ENCODE data around the gene FBXO9.

FBXO9 gene

DNA sequence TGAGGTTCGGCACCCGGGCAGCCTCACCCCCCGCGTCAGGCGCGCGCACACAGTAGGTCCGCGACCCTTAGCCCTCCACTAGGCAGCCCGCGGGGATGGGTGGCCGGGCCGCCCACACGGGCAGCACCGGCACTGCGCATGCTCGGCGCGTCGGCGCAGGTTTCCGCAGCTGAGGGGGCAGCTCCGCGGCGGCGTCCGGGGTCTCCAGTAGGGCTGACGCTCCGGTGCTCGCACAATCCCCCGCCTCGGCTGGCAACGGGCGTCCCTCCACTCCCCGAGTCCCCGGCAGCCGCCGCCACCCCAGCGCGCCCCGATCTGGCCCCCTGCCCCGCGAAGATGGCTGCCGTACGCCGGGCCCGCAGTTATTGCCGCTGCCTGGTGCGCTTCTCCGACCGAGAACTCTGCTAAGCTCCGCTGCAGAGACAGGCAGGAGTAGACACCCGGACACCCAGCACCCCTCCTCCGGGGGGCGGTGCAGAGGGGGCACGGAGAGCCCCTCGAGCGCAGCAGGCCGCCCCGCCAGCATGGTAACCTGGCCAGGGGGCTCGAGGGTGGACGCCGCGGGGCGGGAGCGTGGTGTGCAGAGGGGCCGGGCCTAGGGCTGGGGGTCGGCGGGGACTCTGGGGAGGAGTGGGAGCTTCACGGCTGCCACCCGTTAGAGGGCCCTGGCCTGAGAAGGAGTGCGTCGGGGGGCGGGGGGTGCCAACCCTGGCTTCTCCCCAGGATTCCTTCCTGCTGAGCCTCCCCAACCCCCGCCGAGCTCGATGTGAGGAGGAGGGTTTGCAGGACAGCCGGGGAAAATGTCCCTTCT is at the start of gene FBXO9:
Gene FBXO9, plus strand, starts transcription at position 139 of the 811 bp plus-strand sequence. Its CDS starts 386 bp downstream, at position 525.
- peak; percentile 73 for DNase-seq

GRCh38 chr6:53015486-53015885 is 49.7 kb upstream of the FBXO9 start:
- no peak for DNase-seq

- DNase-seq: no peak
These were observed 46.8 kb upstream of the FBXO9 start for GRCh38 chr6:53018446-53018845.

DNA sequence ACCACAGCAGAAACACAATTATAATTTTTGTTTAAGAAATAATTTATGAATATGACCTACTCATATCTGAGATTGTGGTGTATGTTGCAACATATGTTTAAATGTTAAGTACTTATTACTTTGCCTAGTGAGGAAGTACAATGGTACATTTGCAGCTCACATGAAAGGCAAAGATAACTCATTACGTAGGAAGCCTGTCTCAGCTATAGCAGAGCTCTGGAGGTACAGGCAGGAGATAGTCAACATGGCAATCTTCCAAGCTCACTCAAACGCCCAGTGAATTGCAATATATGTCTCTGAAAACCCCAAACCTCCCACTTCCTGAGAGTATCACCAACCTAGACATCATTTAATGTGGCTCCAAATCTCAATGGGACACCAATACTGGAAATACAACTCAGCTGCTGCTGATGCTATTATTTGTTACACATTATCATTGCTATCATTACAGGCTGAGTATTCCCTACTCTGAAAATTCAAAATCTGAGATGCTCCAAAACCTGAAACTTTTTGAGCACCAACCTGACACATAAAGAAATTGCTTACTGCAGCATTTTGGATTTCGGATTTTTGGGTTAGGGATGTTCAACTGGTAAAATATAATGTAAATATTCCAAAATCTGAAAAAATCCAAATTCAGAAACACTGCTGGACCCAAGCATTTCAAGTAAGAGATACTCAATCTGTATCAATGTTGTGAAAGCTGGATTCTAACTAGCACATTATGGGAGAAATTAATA is 45.0 kb upstream of the FBXO9 start:
- DNase-seq: peak; percentile 88

DNA sequence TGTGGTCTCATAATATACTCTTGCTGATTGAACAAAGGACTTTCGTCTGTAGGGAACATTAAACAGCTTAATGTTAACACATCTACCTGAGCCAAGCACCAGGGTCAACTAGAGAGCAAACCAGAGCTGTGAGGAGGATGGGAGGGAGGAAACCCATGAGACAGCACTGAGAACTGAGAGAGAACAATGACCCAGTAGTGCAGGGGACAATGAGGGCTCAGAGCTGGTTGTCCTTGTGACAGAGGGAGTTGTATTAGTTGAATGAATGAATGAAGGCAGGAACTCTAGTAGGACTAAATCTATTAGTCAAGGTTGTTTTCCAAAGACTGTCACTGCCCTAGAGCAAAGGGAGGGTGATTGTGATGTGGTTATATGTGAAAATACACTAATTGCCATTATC is 41.9 kb upstream of the FBXO9 start:
- no peak for DNase-seq

DNA sequence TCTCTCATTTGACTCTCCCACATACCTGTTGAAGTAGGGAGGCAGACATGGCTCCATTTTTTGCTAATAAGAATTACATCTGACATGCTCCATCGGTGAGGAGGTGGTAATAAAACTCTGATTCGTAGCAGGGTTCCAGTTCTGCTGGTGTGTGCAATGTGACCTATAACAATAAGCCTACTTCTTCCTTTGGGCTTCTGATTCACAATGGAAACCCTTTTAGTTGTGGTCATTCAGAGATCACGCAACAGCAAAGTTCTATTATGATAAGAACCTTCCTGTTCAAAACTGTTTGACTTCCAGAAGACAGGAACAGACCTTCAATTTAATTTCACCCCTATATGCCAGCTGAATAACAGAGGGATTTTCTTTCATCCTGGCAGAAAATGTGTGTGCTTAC is 38.7 kb upstream of the FBXO9 start:
- no peak for DNase-seq

DNA sequence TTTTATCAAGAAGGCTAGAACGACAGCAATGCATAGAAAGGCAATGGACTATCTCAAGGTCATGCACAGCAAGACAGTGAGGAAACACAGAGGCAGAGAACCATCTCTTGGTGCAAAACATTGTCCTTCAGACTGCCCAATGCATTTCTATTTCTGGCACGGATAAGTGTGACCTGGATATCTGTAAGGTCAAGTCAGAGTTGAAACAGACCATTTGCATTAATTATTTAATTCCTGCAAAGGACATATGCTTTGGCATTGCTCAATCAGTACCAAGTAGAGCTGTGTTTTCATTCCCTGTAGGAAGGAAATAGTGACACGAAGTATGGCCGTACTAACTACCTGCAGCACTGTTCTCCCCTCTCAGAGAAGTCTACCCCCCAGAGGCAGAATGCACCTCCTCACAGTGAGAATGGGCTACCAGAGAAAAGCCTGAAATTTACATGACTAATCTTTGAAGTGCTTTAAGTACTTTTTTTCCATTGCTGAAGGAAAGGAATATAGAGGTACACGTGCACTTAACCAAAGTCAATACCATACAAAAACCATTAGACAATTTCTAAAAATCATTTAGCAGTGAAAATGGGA is 38.0 kb upstream of the FBXO9 start:
- no peak for DNase-seq

- no peak for DNase-seq
These were observed 36.7 kb upstream of the FBXO9 start for GRCh38 chr6:53028467-53028866.

- DNase-seq: no peak
These were observed 35.9 kb upstream of the FBXO9 start for GRCh38 chr6:53029257-53029656.

GRCh38 chr6:53029761-53030160 is 35.4 kb upstream of the FBXO9 start:
- DNase-seq: no peak

GRCh38 chr6:53031281-53031680 is 33.9 kb upstream of the FBXO9 start:
- no peak for DNase-seq

DNA sequence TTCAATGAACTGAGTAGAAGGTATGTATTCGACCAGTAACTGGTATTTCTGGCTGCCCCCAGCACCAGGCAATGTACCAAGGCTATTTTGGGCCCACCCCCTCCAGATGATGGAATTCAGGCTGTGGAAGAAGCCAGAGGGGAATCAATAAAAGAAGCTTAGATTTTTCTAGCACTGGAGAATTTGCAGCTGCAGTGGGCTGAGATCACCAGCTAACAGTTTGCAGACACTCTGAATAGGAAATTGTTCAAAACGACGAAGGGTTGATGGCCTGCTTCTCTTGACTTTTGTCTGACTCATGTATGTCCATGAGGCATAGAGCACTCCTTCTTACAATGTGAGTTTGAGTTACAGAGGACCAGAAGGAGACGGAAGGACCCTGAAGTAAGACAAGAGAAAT is 32.4 kb upstream of the FBXO9 start:
- DNase-seq: no peak

- DNase-seq: no peak
These were observed 31.4 kb upstream of the FBXO9 start for GRCh38 chr6:53033764-53034163.

GRCh38 chr6:53035549-53036213 is 29.5 kb upstream of the FBXO9 start:
- no peak for DNase-seq

- no peak for DNase-seq
These were observed 27.1 kb upstream of the FBXO9 start for GRCh38 chr6:53038141-53038540.

DNA sequence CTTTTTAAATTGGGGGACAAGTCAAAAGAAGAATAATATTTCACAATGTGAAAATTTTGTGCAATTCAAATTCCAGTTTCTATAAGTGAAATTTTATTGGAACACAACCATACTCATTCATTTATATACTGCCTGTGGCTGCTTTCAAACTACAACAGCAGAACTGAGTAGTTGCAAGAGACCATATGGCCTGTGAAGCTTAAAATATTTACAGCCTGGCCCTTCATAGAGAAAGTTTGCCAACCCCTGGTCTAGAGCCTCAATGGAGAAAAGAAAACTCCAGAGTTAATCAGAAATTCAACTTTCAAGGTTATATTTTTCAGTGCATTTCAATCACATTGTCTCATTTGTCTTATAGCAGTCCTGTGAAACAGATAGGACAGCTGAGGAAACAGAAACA is 26.6 kb upstream of the FBXO9 start:
- DNase-seq: no peak

- no peak for DNase-seq
These were observed 23.8 kb upstream of the FBXO9 start for GRCh38 chr6:53041356-53041755.

DNA sequence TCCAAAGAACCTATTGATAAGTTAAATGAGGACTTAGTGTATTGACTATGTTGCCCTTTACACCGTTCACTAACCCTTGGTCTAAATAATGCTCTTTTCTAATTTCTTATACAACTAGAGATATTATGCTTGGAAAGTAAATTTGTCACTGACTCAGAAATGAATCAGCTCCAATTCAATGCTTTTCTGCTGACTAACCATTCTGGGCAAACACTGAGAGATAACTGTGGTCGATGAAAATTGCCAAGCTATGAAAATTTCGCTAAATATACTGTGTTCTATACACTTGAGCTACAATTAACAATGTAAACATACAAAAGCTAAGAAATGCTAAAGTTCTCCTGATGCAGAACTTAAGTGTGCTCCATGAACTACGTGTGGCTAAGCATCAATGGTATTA is 23.1 kb upstream of the FBXO9 start:
- no peak for DNase-seq

DNA sequence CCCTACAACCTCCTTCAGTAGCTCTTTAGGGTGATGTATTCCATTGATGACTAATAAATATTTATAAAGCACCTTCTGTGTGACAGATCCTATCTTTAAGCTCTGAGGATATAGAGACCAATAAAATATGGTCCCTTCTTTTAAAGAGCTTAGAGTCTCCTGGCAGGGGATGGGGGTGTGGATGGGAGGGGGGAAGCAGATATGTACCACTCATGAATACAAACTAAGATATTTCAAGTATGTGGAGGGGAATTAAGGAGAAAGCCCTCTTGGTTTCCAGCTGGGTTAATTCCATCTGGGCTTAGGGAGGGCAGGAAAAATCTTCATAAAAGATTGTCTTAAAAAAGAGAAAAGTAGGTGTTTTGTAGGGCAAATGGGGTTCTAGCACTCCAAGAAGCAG is 21.6 kb upstream of the FBXO9 start:
- no peak for DNase-seq

- no peak for DNase-seq
These were observed 21.1 kb upstream of the FBXO9 start for GRCh38 chr6:53044071-53044470.

DNA sequence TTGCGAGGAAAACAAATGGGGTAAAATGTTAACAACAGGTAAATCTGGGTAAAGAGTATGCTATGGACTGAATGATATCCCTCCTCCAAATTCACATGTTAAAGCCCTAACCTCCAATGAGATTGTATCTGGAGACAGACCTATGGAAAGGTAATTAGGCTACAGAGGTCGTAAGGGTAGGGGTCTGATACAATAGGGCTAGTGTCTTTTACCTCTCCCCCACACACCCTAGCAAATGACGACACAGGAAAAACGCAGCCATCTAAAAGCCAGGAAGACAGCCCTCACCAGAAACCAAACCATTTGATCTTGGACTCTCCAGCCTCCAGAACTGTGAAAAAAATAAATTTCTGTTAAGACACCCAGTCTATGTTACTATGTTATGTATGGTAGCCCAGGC is 20.6 kb upstream of the FBXO9 start:
- DNase-seq: no peak

GRCh38 chr6:53045891-53046673 is 19.1 kb upstream of the FBXO9 start:
- no peak for DNase-seq

Data from hematopoietic multipotent progenitor cell treated with erythropoietin and hydrocortisone succinate and interleukin-3 and kit ligand, for 8 days (in vitro differentiated cells).